Stomach (tissue), 4 donors: ENCODE data around the gene NAXD.

Experiments used
- EP300 ChIP-seq: sonication (generic); formaldehyde crosslinking; IDR thresholded peaks from one replicate; pipeline ENCODE4 v1.6.1; 2017; ENCODE audit warnings: antibody characterized with exemption
- POLR2A ChIP-seq, 4 donors: fragments of 450-650 bp; IDR thresholded peaks; one replicate each; pipeline ENCODE4 v1.6.1; 2016; ENCODE audit warnings: antibody characterized with exemption in 4 of 4, control low read depth in 2 of 4, mild to moderate bottlenecking in 1 of 4, moderate library complexity in 1 of 4
- TF ChIP-seq, protein P1 (sequence below), 7 experiments: fragments of 450-650 bp in 4 of 7; fragments of 200-600 bp in 3 of 7; sonication (generic) in 3 of 7; IDR thresholded peaks; one replicate each; pipeline ENCODE4 v1.5.1; 2016 to 2019; ENCODE audit warnings: antibody characterized with exemption in 7 of 7, control low read depth in 2 of 7, mild to moderate bottlenecking in 1 of 7

DNA sequence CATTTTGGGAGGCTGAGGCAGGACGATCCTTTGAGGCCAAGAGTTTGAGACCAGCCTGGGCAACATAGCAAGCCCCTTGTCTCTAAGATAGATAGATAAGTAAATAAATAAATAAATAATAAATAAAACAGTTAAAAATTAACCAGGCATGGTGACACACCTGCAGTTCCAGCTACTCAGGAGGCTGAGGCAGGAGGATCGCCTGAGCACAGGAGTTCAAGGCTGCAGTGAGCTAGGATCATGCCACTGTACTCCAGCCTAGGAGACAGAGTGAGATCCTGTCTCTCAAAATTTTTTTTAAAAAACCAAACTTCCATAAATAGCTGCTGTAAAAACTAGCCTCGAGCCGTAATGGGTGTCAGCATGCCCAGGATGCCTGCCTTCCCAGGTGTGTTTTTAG is 14.4 kb upstream of the NAXD start:
- no peak for TF ChIP-seq POLR2A (IDR thresholded peaks at IDR 0.05)
- TF ChIP-seq, protein P1, sequence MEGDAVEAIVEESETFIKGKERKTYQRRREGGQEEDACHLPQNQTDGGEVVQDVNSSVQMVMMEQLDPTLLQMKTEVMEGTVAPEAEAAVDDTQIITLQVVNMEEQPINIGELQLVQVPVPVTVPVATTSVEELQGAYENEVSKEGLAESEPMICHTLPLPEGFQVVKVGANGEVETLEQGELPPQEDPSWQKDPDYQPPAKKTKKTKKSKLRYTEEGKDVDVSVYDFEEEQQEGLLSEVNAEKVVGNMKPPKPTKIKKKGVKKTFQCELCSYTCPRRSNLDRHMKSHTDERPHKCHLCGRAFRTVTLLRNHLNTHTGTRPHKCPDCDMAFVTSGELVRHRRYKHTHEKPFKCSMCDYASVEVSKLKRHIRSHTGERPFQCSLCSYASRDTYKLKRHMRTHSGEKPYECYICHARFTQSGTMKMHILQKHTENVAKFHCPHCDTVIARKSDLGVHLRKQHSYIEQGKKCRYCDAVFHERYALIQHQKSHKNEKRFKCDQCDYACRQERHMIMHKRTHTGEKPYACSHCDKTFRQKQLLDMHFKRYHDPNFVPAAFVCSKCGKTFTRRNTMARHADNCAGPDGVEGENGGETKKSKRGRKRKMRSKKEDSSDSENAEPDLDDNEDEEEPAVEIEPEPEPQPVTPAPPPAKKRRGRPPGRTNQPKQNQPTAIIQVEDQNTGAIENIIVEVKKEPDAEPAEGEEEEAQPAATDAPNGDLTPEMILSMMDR (IDR thresholded peaks at IDR 0.05), result no peak
- no peak for TF ChIP-seq EP300
